CD4-positive, alpha-beta T cell (primary cell): ENCODE results near the gene ERF. TPM values are rescaled to one million over a fixed set of nuclear protein-coding genes. Genes with fewer than 3 reads are reported as not detected.

Experiments
- ATAC-seq: fragments of 200-7000 bp; cut with Tn5 transposase; one replicate; pipeline ENCODE4 v1.10.0; 2022; ENCODE audit warnings: mild to moderate bottlenecking; ENCODE audit not compliant: poor library complexity
- CTCF ChIA-PET: fragments of 350-600 bp; sonication (Branson Sonifier 250); formaldehyde crosslinking; loops from one replicate; lab custom pipeline; 2021; ENCODE audit warnings: antibody characterized with exemption, inconsistent platforms; lab: Charles Lee
- POLR2A ChIA-PET: fragments of 350-600 bp; sonication (Branson Sonifier 250); formaldehyde crosslinking; loops from one replicate; lab custom pipeline; 2021; ENCODE audit warnings: antibody characterized with exemption, inconsistent platforms; lab: Charles Lee
- DNase-seq, 14 experiments: peaks; one replicate each; pipeline ENCODE4 v3.0.0-alpha.2; 2013 to 2020; ENCODE audit warnings: mixed read lengths in 2 of 14
- H3K27ac ChIP-seq, 2 donors: one replicate each; pipeline versions ENCODE4 v1.5.1 to v1.7.0; 2013; ENCODE audit warnings: low read length in 2 of 2, low read depth in 1 of 2, mild to moderate bottlenecking in 1 of 2
- H3K27me3 ChIP-seq, 2 experiments: 1 replicate in 1 of 2; 2 replicates in 1 of 2; pipeline versions ENCODE4 v1.6.1 to v1.7.0; 2013; ENCODE audit warnings: low read length in 2 of 2, control low read depth in 1 of 2, mild to moderate bottlenecking in 1 of 2, moderate library complexity in 1 of 2; ENCODE audit not compliant: insufficient read depth in 2 of 2, control insufficient read depth in 1 of 2
- H3K36me3 ChIP-seq: one replicate; pipeline ENCODE4 v1.6.1; 2013; ENCODE audit warnings: low read length, control low read depth; ENCODE audit not compliant: insufficient read depth
- H3K4me1 ChIP-seq: one replicate; pipeline ENCODE4 v1.6.1; 2013; ENCODE audit warnings: low read length, control low read depth; ENCODE audit not compliant: insufficient read depth
- H3K4me3 ChIP-seq: one replicate; pipeline ENCODE4 v1.5.1; 2013; ENCODE audit warnings: mild to moderate bottlenecking, low read length, moderate library complexity
- H3K9me3 ChIP-seq, 2 experiments: 1 replicate in 1 of 2; 2 replicates in 1 of 2; pipeline versions ENCODE4 v1.6.1 to v1.7.0; 2013; ENCODE audit warnings: low read length in 2 of 2, mild to moderate bottlenecking in 2 of 2, control low read depth in 1 of 2, moderate library complexity in 1 of 2; ENCODE audit not compliant: control insufficient read depth in 1 of 2, insufficient read depth in 1 of 2
- H3K27ac Mint-ChIP-seq: one replicate; pipeline ENCODE4 v1.8.0; 2020; ENCODE audit warnings: mixed read lengths
- H3K27me3 Mint-ChIP-seq: one replicate; pipeline ENCODE4 v1.8.0; 2021; ENCODE audit warnings: mixed read lengths
- H3K36me3 Mint-ChIP-seq: one replicate; pipeline ENCODE4 v1.8.0; 2021; ENCODE audit warnings: low read depth, mixed read lengths
- H3K4me1 Mint-ChIP-seq: one replicate; pipeline ENCODE4 v1.8.0; 2021; ENCODE audit warnings: low read depth, mixed read lengths
- H3K4me3 Mint-ChIP-seq: one replicate; pipeline ENCODE4 v1.8.0; 2020; ENCODE audit warnings: mild to moderate bottlenecking, mixed read lengths
- H3K9me3 Mint-ChIP-seq: one replicate; pipeline ENCODE4 v1.8.0; 2020; ENCODE audit warnings: mixed read lengths
- CTCF ChIP-seq: fragments of 200-600 bp; IDR thresholded peaks from one replicate; pipeline ENCODE4 v1.8.0; 2022; ENCODE audit warnings: antibody characterized with exemption, mild to moderate bottlenecking
- intact Hi-C, 2 experiments: fragments of 100-400 bp; cut with DNase I in 1 of 2; cut with micrococcal nuclease in 1 of 2; formaldehyde crosslinking; loops; one replicate each; pipeline versions ENCODE4 v1.15.1 to v1.9.0; 2023 to 2025; cut with DNase I, micrococcal nuclease
- total RNA-seq, 174 experiments: library from RNA in 2 of 174; stranded (reverse) in 2 of 174; gene quantifications; one replicate each; pipeline ENCODE4 v1.2.3 and lab custom pipeline; 2021 to 2026

ERF gene
- total RNA-seq, 2 experiments from 2014 or later = 105 to 113 TPM

GRCh38 chr19:42198676-42199439 is 56.1 kb downstream of the ERF start:
- Histone ChIP-seq H3K4me3 (peak overlapping the region; percentile 57), H3K9me3 (no peaks in the 10 kb centered on the region), H3K4me1 (peaks cover 87% of the 10 kb centered on the region), H3K36me3 (peaks cover 59% of the 10 kb centered on the region), H3K27me3 (no peaks in the 10 kb centered on the region), H3K27ac (peak overlapping the region; percentile 89 to 94)
- H3K27ac Mint-ChIP-seq = peak overlapping the region; percentile 93
- peaks cover 82% of the 10 kb centered on the region for H3K4me1 Mint-ChIP-seq
- no peak for TF ChIP-seq CTCF
- no peaks in the 10 kb centered on the region for H3K27me3 Mint-ChIP-seq
- peaks cover under 1% of the 10 kb centered on the region for H3K9me3 Mint-ChIP-seq
- ChIA-PET POLR2A (interaction anchor here (0.6 to 7.6 kb wide), 13 partner anchors 10 to 116 kb away, joined by 3 to 70 read pairs (median 8); partner anchors contain the start of genes DEDD2, GSK3A, PAFAH1B3 and POU2F2), CTCF (interaction anchor here (0.9 to 1.9 kb wide), 9 partner anchors 8 to 116 kb away, joined by 3 to 9 read pairs (median 4); partner anchors contain the start of genes POU2F2 and ZNF526)
- peaks cover 70% of the 10 kb centered on the region for H3K36me3 Mint-ChIP-seq
- peak; percentile 78 for ATAC-seq
- peak; percentile 50 to 95 (median 70) for DNase-seq
- H3K4me3 Mint-ChIP-seq = peak overlapping the region; percentile 83
- intact Hi-C loops = loop anchor here (1.0 to 5.0 kb wide), 4 partner anchors 14 to 103 kb away; partner anchors contain the start of genes DEDD2 (in 2 of the 2), PAFAH1B3 (in 1 of the 2) and PRR19 (in 1 of the 2)

Other genes starting within 250 kb of the ERF start
- gene GRIK5, start 184.9 kb downstream of the ERF start, total RNA-seq = under 1 TPM; 0.66 to 0.75 TPM
- 10 to 100 TPM; 21.5 to 24.0 TPM for gene ZNF574, start 179.0 kb downstream of the ERF start, total RNA-seq
- gene POU2F2, start 122.7 kb downstream of the ERF start, total RNA-seq = 10 to 100 TPM; 18.6 to 19.9 TPM
- gene DEDD2, start 37.5 kb downstream of the ERF start, total RNA-seq = 100 to 1,000 TPM in 1 of 2 experiments, 10 to 100 TPM in 1; 96.5 to 103 TPM
- 1 to 10 TPM; 5.0 to 6.2 TPM for gene ZNF526, start 34.8 kb downstream of the ERF start, total RNA-seq
- gene GSK3A, start 12.5 kb downstream of the ERF start, total RNA-seq = 10 to 100 TPM; 13.6 to 13.9 TPM
- 100 to 1,000 TPM; 114 to 119 TPM for gene CIC, start 14.1 kb upstream of the ERF start, total RNA-seq
- under 1 TPM in 1 of 2 experiments, not detected in 1; 0.16 TPM for gene PRR19, start 47.0 kb upstream of the ERF start, total RNA-seq
- gene PAFAH1B3, start 47.5 kb upstream of the ERF start, total RNA-seq = 10 to 100 TPM; 10.6 to 11.8 TPM
- gene TMEM145, start 58.2 kb upstream of the ERF start, total RNA-seq = not detected
- gene MEGF8, start 70.5 kb upstream of the ERF start, total RNA-seq = 1 to 10 TPM; 4.1 to 4.2 TPM
- gene CNFN, start 135.2 kb upstream of the ERF start, total RNA-seq = not detected
- 1 to 10 TPM; 7.6 to 8.2 TPM for gene LIPE, start 172.3 kb upstream of the ERF start, total RNA-seq
- not detected for gene CXCL17, start 187.8 kb upstream of the ERF start, total RNA-seq